ENCODE measurements around the gene C12orf76.
"Not testable (repeated sequence)": the region's sequence is repeated elsewhere in the genome, so short reads cannot be mapped to it uniquely, and the experiment has no call there.

C12orf76 gene

GRCh38 chr12:110048242-110049027 is at the start of gene C12orf76:
C12orf76 (minus strand) TSS chr12:110048522; CDS start chr12:110048495, 27 bp downstream.
- peak; percentile 94 for DNase-seq

GRCh38 chr12:110093631-110094311 is 45.4 kb upstream of the C12orf76 start:
- no peak for DNase-seq

- DNase-seq, result no peak
Observed at GRCh38 chr12:110091136-110091711, 42.9 kb upstream of the C12orf76 start.

- no peak for DNase-seq
Observed at GRCh38 chr12:110090266-110091135, 42.2 kb upstream of the C12orf76 start.

- DNase-seq, result no peak
Observed at GRCh38 chr12:110088936-110089335, 40.6 kb upstream of the C12orf76 start.

GRCh38 chr12:110088216-110088615 is 39.9 kb upstream of the C12orf76 start:
- not testable (repeated sequence) for DNase-seq

- no peak for DNase-seq
Observed at GRCh38 chr12:110084314-110085015, 36.1 kb upstream of the C12orf76 start.

- DNase-seq, result no peak
Observed at GRCh38 chr12:110080410-110080809, 32.1 kb upstream of the C12orf76 start.

GRCh38 chr12:110079477-110080400 is 31.4 kb upstream of the C12orf76 start:
- DNase-seq, result peak; percentile 81

GRCh38 chr12:110077800-110078199 is 29.5 kb upstream of the C12orf76 start:
- DNase-seq, result no peak

GRCh38 chr12:110075880-110076279 is 27.6 kb upstream of the C12orf76 start:
- DNase-seq, result no peak

GRCh38 chr12:110074089-110074488 is 25.8 kb upstream of the C12orf76 start:
- DNase-seq, result no peak

GRCh38 chr12:110073049-110073831 is 24.9 kb upstream of the C12orf76 start:
- peak; percentile 52 for DNase-seq

GRCh38 chr12:110072636-110073035 is 24.3 kb upstream of the C12orf76 start:
- not testable (repeated sequence) for DNase-seq

GRCh38 chr12:110071967-110072366 is 23.6 kb upstream of the C12orf76 start:
- DNase-seq, result no peak

- DNase-seq, result no peak
Observed at GRCh38 chr12:110071504-110071903, 23.2 kb upstream of the C12orf76 start.

GRCh38 chr12:110068654-110069053 is 20.3 kb upstream of the C12orf76 start:
- no peak for DNase-seq

- DNase-seq, result not testable (repeated sequence)
Observed at GRCh38 chr12:110068115-110068514, 19.8 kb upstream of the C12orf76 start.

GRCh38 chr12:110067531-110067930 is 19.2 kb upstream of the C12orf76 start:
- DNase-seq, result no peak

GRCh38 chr12:110065540-110065939 is 17.2 kb upstream of the C12orf76 start:
- no peak for DNase-seq
